WERI-Rb-1 (cell line): ENCODE results near the gene BMP4.

Experiments
- DNase-seq: peaks from one replicate; pipeline ENCODE4 v3.0.0-alpha.2; 2020
- H3K27ac ChIP-seq: fragments of 250-450 bp; sonication (Bioruptor Pico); 2 replicates; pipeline ENCODE4 v1.5.1; 2020; ENCODE audit warnings: mild to moderate bottlenecking, moderate library complexity
- H3K27me3 ChIP-seq: fragments of 250-450 bp; sonication (Bioruptor Pico); 2 replicates; pipeline ENCODE4 v1.5.1; 2021; ENCODE audit warnings: mild to moderate bottlenecking, low read depth, moderate library complexity; ENCODE audit not compliant: insufficient read depth, severe bottlenecking
- H3K36me3 ChIP-seq: fragments of 250-450 bp; sonication (Bioruptor Pico); 2 replicates; pipeline ENCODE4 v1.5.1; 2020; ENCODE audit warnings: mild to moderate bottlenecking, moderate library complexity
- H3K4me3 ChIP-seq: 2 replicates; pipeline ENCODE4 v1.5.1; 2011; ENCODE audit warnings: low read depth, mild to moderate bottlenecking, control low read depth, low read length
- H3K9me3 ChIP-seq: fragments of 250-450 bp; sonication (Bioruptor Pico); 2 replicates; pipeline ENCODE4 v1.5.1; 2021; ENCODE audit warnings: mild to moderate bottlenecking, moderate library complexity; ENCODE audit not compliant: severe bottlenecking
- CTCF ChIP-seq: IDR thresholded peaks from 2 replicates; pipeline ENCODE4 v1.5.1; 2011; ENCODE audit warnings: low read depth, mild to moderate bottlenecking, control low read depth, inconsistent platforms, low read length

Gene BMP4

GRCh38 chr14:53955229-53955556, 1.4 kb downstream of the BMP4 start:
- Histone ChIP-seq H3K9me3 (peaks cover 23% of the 10 kb centered on the region), H3K36me3 (no peaks in the 10 kb centered on the region), H3K4me3 (no peak overlapping the region), H3K27ac (no peak overlapping the region), H3K27me3 (peaks cover 97% of the 10 kb centered on the region)
- TF ChIP-seq CTCF = no peak
- no peak for DNase-seq

- no peak for DNase-seq
- peaks cover 23% of the 10 kb centered on the region for H3K9me3 ChIP-seq
- TF ChIP-seq CTCF = no peak
- H3K36me3 ChIP-seq = no peaks in the 10 kb centered on the region
- peaks cover 97% of the 10 kb centered on the region for H3K27me3 ChIP-seq
- no peak overlapping the region for H3K4me3 ChIP-seq
- H3K27ac ChIP-seq = no peak overlapping the region
Measured at GRCh38 chr14:53954551-53955228, 1.9 kb downstream of the BMP4 start.

- Histone ChIP-seq H3K27ac (no peak overlapping the region), H3K36me3 (no peaks in the 10 kb centered on the region), H3K4me3 (no peak overlapping the region), H3K27me3 (peaks cover 90% of the 10 kb centered on the region), H3K9me3 (peaks cover 23% of the 10 kb centered on the region)
- DNase-seq = no peak
- TF ChIP-seq CTCF = no peak
Measured at GRCh38 chr14:53953828-53954550, 2.6 kb downstream of the BMP4 start.

GRCh38 chr14:53953002-53953827, 3.4 kb downstream of the BMP4 start:
- Histone ChIP-seq H3K9me3 (peaks cover 23% of the 10 kb centered on the region), H3K36me3 (no peaks in the 10 kb centered on the region), H3K27ac (no peak overlapping the region), H3K27me3 (peaks cover 86% of the 10 kb centered on the region), H3K4me3 (no peak overlapping the region)
- no peak for DNase-seq
- TF ChIP-seq CTCF = no peak

GRCh38 chr14:53952533-53952932, 4.1 kb downstream of the BMP4 start:
- Histone ChIP-seq H3K4me3 (no peak overlapping the region), H3K36me3 (no peaks in the 10 kb centered on the region), H3K9me3 (peaks cover 23% of the 10 kb centered on the region), H3K27me3 (peaks cover 86% of the 10 kb centered on the region), H3K27ac (no peak overlapping the region)
- DNase-seq = no peak
- no peak for TF ChIP-seq CTCF
